Loucy (cell line): ENCODE measurements around the gene G0S2.

Source experiments
- H2AFZ ChIP-seq: fragments of 200-600 bp; sonication (generic); 2 replicates; pipeline ENCODE4 v1.6.0; 2016; ENCODE audit warnings: antibody characterized with exemption, mild to moderate bottlenecking, low read length, moderate library complexity
- H3F3A ChIP-seq: fragments of 200-600 bp; 2 replicates; pipeline ENCODE4 v1.6.0; 2016; ENCODE audit warnings: antibody characterized with exemption, low read depth, mild to moderate bottlenecking
- H3K27me3 ChIP-seq: fragments of 200-600 bp; sonication (generic); 2 replicates; pipeline ENCODE4 v1.6.1; 2014; ENCODE audit warnings: low read length, mild to moderate bottlenecking; ENCODE audit not compliant: insufficient read depth, poor library complexity, severe bottlenecking
- H3K36me3 ChIP-seq: fragments of 200-600 bp; sonication (generic); 2 replicates; pipeline ENCODE4 v1.6.1; 2016; ENCODE audit warnings: low read length; ENCODE audit not compliant: insufficient read depth
- H3K4me1 ChIP-seq: fragments of 200-600 bp; sonication (generic); 2 replicates; pipeline ENCODE4 v1.5.1; 2014; ENCODE audit warnings: low read length, mild to moderate bottlenecking; ENCODE audit not compliant: insufficient read depth, poor library complexity, severe bottlenecking
- H3K4me2 ChIP-seq: fragments of 200-600 bp; sonication (generic); 2 replicates; pipeline ENCODE4 v1.6.0; 2014; ENCODE audit warnings: antibody characterized with exemption, low read length, low read depth, mild to moderate bottlenecking; ENCODE audit not compliant: poor library complexity, severe bottlenecking
- H3K4me3 ChIP-seq: fragments of 200-600 bp; sonication (generic); 2 replicates; pipeline ENCODE4 v1.5.1; 2014; ENCODE audit warnings: low read length, mild to moderate bottlenecking, mixed read lengths; ENCODE audit not compliant: poor library complexity, severe bottlenecking
- H3K79me2 ChIP-seq: fragments of 200-600 bp; sonication (generic); 2 replicates; pipeline ENCODE4 v1.6.1; 2014; ENCODE audit warnings: low read length; ENCODE audit not compliant: insufficient read depth
- H3K9ac ChIP-seq: fragments of 200-600 bp; sonication (generic); 2 replicates; pipeline ENCODE4 v1.6.0; 2014; ENCODE audit warnings: mild to moderate bottlenecking, low read depth, low read length, moderate library complexity; ENCODE audit not compliant: poor library complexity, severe bottlenecking
- H3K9me2 ChIP-seq: fragments of 200-600 bp; sonication (generic); replicated peaks from 2 replicates; pipeline ENCODE4 v1.6.1; 2016; ENCODE audit warnings: low read depth, low read length, mixed read lengths
- H3K9me3 ChIP-seq: fragments of 200-600 bp; sonication (generic); 2 replicates; pipeline ENCODE4 v1.6.1; 2014; ENCODE audit warnings: mild to moderate bottlenecking, antibody characterized with exemption, low read length, low read depth; ENCODE audit not compliant: insufficient read depth
- H4K20me1 ChIP-seq: fragments of 200-600 bp; sonication (generic); 2 replicates; pipeline ENCODE4 v1.6.0; 2014; ENCODE audit warnings: antibody characterized with exemption, low read length, mild to moderate bottlenecking; ENCODE audit not compliant: insufficient read depth, poor library complexity, severe bottlenecking
- CTCF ChIP-seq: fragments of 200-600 bp; sonication (generic); conservative IDR thresholded peaks from 2 replicates; pipeline ENCODE4 v1.5.1; 2014; ENCODE audit warnings: mild to moderate bottlenecking, antibody characterized with exemption, low read length
- EZH2phosphoT487 ChIP-seq: fragments of 200-600 bp; IDR thresholded peaks from 2 replicates; pipeline ENCODE4 v1.6.1; 2018; ENCODE audit warnings: antibody characterized with exemption, mild to moderate bottlenecking, moderate library complexity, borderline replicate concordance

Gene G0S2

GRCh38 chr1:209672705-209673630, 2.2 kb upstream of the G0S2 start:
- Histone ChIP-seq H2AFZ (no peak overlapping the region), H4K20me1 (no peaks in the 10 kb centered on the region), H3K9me2 (no peaks in the 10 kb centered on the region), H3K9me3 (no peaks in the 10 kb centered on the region), H3K4me1 (no peaks in the 10 kb centered on the region), H3K9ac (no peak overlapping the region), H3K79me2 (no peaks in the 10 kb centered on the region), H3F3A (no peaks in the 10 kb centered on the region), H3K4me2 (no peak overlapping the region), H3K36me3 (no peaks in the 10 kb centered on the region), H3K4me3 (no peak overlapping the region), H3K27me3 (peaks cover 7% of the 10 kb centered on the region)
- TF ChIP-seq EZH2phosphoT487 (no peak), CTCF (no peak)

GRCh38 chr1:209673631-209674417, 1.4 kb upstream of the G0S2 start:
- no peaks in the 10 kb centered on the region for H3K4me1 ChIP-seq
- no peaks in the 10 kb centered on the region for H3K79me2 ChIP-seq
- peaks cover 7% of the 10 kb centered on the region for H3K27me3 ChIP-seq
- no peak overlapping the region for H3K4me2 ChIP-seq
- H3F3A ChIP-seq: no peaks in the 10 kb centered on the region
- H2AFZ ChIP-seq: no peak overlapping the region
- no peak overlapping the region for H3K9ac ChIP-seq
- no peaks in the 10 kb centered on the region for H3K9me3 ChIP-seq
- no peak overlapping the region for H3K4me3 ChIP-seq
- H3K36me3 ChIP-seq: no peaks in the 10 kb centered on the region
- no peak for TF ChIP-seq CTCF
- no peak for TF ChIP-seq EZH2phosphoT487
- H3K9me2 ChIP-seq: no peaks in the 10 kb centered on the region
- no peaks in the 10 kb centered on the region for H4K20me1 ChIP-seq

- Histone ChIP-seq H3F3A (no peaks in the 10 kb centered on the region), H3K9me3 (no peaks in the 10 kb centered on the region), H3K4me2 (no peak overlapping the region), H2AFZ (no peak overlapping the region), H3K36me3 (no peaks in the 10 kb centered on the region), H4K20me1 (no peaks in the 10 kb centered on the region), H3K9me2 (no peaks in the 10 kb centered on the region), H3K9ac (no peak overlapping the region), H3K27me3 (no peaks in the 10 kb centered on the region), H3K4me1 (no peaks in the 10 kb centered on the region), H3K4me3 (no peak overlapping the region), H3K79me2 (no peaks in the 10 kb centered on the region)
- TF ChIP-seq CTCF (no peak), EZH2phosphoT487 (no peak)
Observed at GRCh38 chr1:209675565-209676154, 448 bp downstream of the G0S2 start.
